Stimulated activated naive CD8-positive, alpha-beta T cell treated with anti-CD3 and anti-CD28 coated beads, Interleukin-15, Interleukin-2, amounts not matched to agents 100 U/mL and 50 U/mL, for 24 hours (primary cell): Measurements from ENCODE around the gene RAB11FIP3.

Experiments used
- ATAC-seq: fragments of 150-1000 bp; cut with Tn5 transposase; one replicate; pipeline ENCODE4 v1.10.0; 2021
- DNase-seq: peaks from one replicate; pipeline ENCODE4 v3.0.0; 2021

Gene RAB11FIP3

GRCh38 chr16:567373-568256, 142.2 kb downstream of the RAB11FIP3 start:
- ATAC-seq, result no peak
- no peak for DNase-seq

- no peak for DNase-seq
- no peak for ATAC-seq
These were observed 143.2 kb downstream of the RAB11FIP3 start for GRCh38 chr16:568401-569258.

GRCh38 chr16:569445-570254, 144.2 kb downstream of the RAB11FIP3 start, which contains the start of gene PIGQ:
Gene PIGQ, plus strand, starts transcription at chr16:569968. Its CDS starts 4,107 bp downstream, at chr16:574075.
- DNase-seq, result peak; percentile 78
- ATAC-seq, result peak; percentile 78
